GM12878 (cell line): ENCODE measurements around the gene GLT6D1. TPM values are rescaled to one million over a fixed set of nuclear protein-coding genes. Genes with fewer than 3 reads are reported as not detected.
A peak's percentile ranks its signal among the peaks of the same experiment; 100 is the strongest.

Experiments
- ATAC-seq: fragments of 200-7000 bp; cut with Tn5 transposase; 3 replicates; pipeline ENCODE4 v1.9.1; 2020; ENCODE audit warnings: mild to moderate bottlenecking, moderate library complexity
- BruUV-seq: library from RNA; stranded (reverse); fragments of 400-500 nt; replicated peaks from 2 replicates; lab custom pipeline; 2021; lab: Mats Ljungman, UMichigan
- CTCF ChIA-PET: fragments of 300-600 bp; sonication (Branson Sonifier 250); formaldehyde crosslinking; extraction: SDS; loops from one replicate; lab custom pipeline; 2021; ENCODE audit warnings: inconsistent platforms; lab: Yijun Ruan, JAX
- POLR2A ChIA-PET: fragments of 350-600 bp; formaldehyde crosslinking; extraction: SDS; loops from one replicate; lab custom pipeline; 2021; ENCODE audit warnings: inconsistent platforms; lab: Charles Lee
- RAD21 ChIA-PET: fragments of 300-600 bp; sonication (Branson Sonifier 250); formaldehyde crosslinking; loops from one replicate; lab custom pipeline; 2023; ENCODE audit warnings: antibody characterized with exemption; ENCODE audit not compliant: unreplicated experiment; lab: Charles Lee
- SMC1A ChIA-PET: fragments of 300-600 bp; sonication (Branson Sonifier 250); formaldehyde crosslinking; loops from one replicate; lab custom pipeline; 2023; ENCODE audit not compliant: unreplicated experiment, uncharacterized antibody; lab: Charles Lee
- DNase-seq: peaks from one replicate; pipeline ENCODE4 v3.0.0-alpha.2; 2011; ENCODE audit warnings: low read depth, low spot score
- FAIRE-seq: peaks from 3 replicates; lab custom pipeline; 2011; peaks lifted over from hg19 to GRCh38; lab: Jason Lieb, UNC
- H2AFZ ChIP-seq: 2 replicates; pipeline ENCODE4 v1.6.0; 2011; ENCODE audit warnings: low read depth, low read length, control low read depth; ENCODE audit not compliant: control insufficient read depth
- H3K27ac ChIP-seq: 2 replicates; pipeline ENCODE4 v1.5.1; 2011; ENCODE audit warnings: control low read depth; ENCODE audit not compliant: control insufficient read depth, insufficient read depth
- H3K27me3 ChIP-seq, 2 experiments: replicated peaks in 1 of 2; 2 replicates each; pipeline versions ENCODE4 v1.6.0 to v1.6.1; 2011; ENCODE audit warnings: low read length in 1 of 2; ENCODE audit not compliant: control insufficient read depth in 2 of 2, insufficient read depth in 2 of 2
- H3K36me3 ChIP-seq, 2 experiments: 2 replicates each; pipeline ENCODE4 v1.5.1; 2011; ENCODE audit warnings: low read length in 1 of 2; ENCODE audit not compliant: control insufficient read depth in 2 of 2, insufficient read depth in 2 of 2
- H3K4me1 ChIP-seq: 2 replicates; pipeline ENCODE4 v1.6.1; 2011; ENCODE audit warnings: mild to moderate bottlenecking, low read length, moderate library complexity, mixed read lengths; ENCODE audit not compliant: control insufficient read depth, insufficient read depth
- H3K4me2 ChIP-seq: 2 replicates; pipeline ENCODE4 v1.6.0; 2011; ENCODE audit warnings: control low read depth; ENCODE audit not compliant: control insufficient read depth, insufficient read depth
- H3K4me3 ChIP-seq: fragments of 200-600 bp; sonication (generic); 2 replicates; pipeline ENCODE4 v1.5.1; 2016
- H3K79me2 ChIP-seq: 2 replicates; pipeline ENCODE4 v1.6.0; 2011; ENCODE audit warnings: low read length; ENCODE audit not compliant: control insufficient read depth, insufficient read depth
- H3K9ac ChIP-seq: 2 replicates; pipeline ENCODE4 v1.8.0; 2011; ENCODE audit warnings: low read length, control low read depth, mixed read lengths; ENCODE audit not compliant: control insufficient read depth, insufficient read depth
- H3K9me3 ChIP-seq: replicated peaks from 3 replicates; pipeline ENCODE4 v1.5.1; 2011; ENCODE audit warnings: mild to moderate bottlenecking, low read length; ENCODE audit not compliant: control insufficient read depth, insufficient read depth
- H4K20me1 ChIP-seq: 2 replicates; pipeline ENCODE4 v1.6.0; 2011; ENCODE audit not compliant: control insufficient read depth, insufficient read depth
- NR2F1 ChIP-seq: fragments of 450-650 bp; conservative IDR thresholded peaks from 2 replicates; pipeline ENCODE4 v1.6.1; 2017; ENCODE audit warnings: mild to moderate bottlenecking
- RAD21 ChIP-seq: IDR thresholded peaks from 2 replicates; pipeline ENCODE4 v1.6.1; 2011; ENCODE audit warnings: mild to moderate bottlenecking, low read depth, low read length, moderate library complexity; ENCODE audit not compliant: insufficient read depth
- SMC3 ChIP-seq: IDR thresholded peaks from 2 replicates; pipeline ENCODE4 v1.6.1; 2011; ENCODE audit warnings: low read length, improper control_type of control experiment, borderline replicate concordance
- SPI1 ChIP-seq: IDR thresholded peaks from 2 replicates; pipeline ENCODE4 v1.6.1; 2011; ENCODE audit warnings: low read depth, mild to moderate bottlenecking, low read length, moderate library complexity, borderline replicate concordance; ENCODE audit not compliant: insufficient read depth
- SUZ12 ChIP-seq: fragments of 200-600 bp; sonication (generic); IDR thresholded peaks from one replicate; pipeline ENCODE4 v1.6.1; 2018; ENCODE audit warnings: antibody characterized with exemption, mild to moderate bottlenecking; ENCODE audit not compliant: unreplicated experiment
- ZNF24 ChIP-seq: fragments of 450-650 bp; IDR thresholded peaks from 2 replicates; pipeline ENCODE4 v1.6.1; 2017; ENCODE audit warnings: antibody characterized with exemption, mild to moderate bottlenecking
- WGBS: methylation state at CpG from one replicate; pipeline ENCODE4 v1.1.6; 2016; ENCODE audit warnings: low lambda C conversion rate; ENCODE audit not compliant: insufficient replicate concordance, insufficient coverage; ENCODE audit errors: missing lambda C conversion rate; 5-methylcytosine and 5-hydroxymethylcytosine counted together
- in situ Hi-C: fragments of 300-500 bp; cut with MboI; formaldehyde crosslinking; loops from 9 replicates; pipeline ENCODE4 v1.14.3; 2018; ENCODE audit warnings: mixed read lengths
- intact Hi-C: fragments of 100-400 bp; cut with micrococcal nuclease; formaldehyde crosslinking; loops from one replicate; pipeline ENCODE4 v1.14.2; 2022; ENCODE audit not compliant: unreplicated experiment
- polyA plus RNA-seq, 11 experiments: library from polyadenylated mRNA; depleted of rRNA in 4 of 11; unstranded in 6 of 11; stranded (reverse) in 5 of 11; fragments of >200 nt; fragmentation: Nextera tagmentation in 4 of 11; fragmentation: Illumina TruSeq in 1 of 11; extraction: Ambion mirVana in 4 of 11; extraction: Trizol in 1 of 11; gene quantifications; 1 replicate in 1 of 11; 2 replicates in 10 of 11; pipeline versions ENCODE4 v1.2.1 to v1.2.3, GENCODE V29; 2011 to 2016; ENCODE audit warnings: inconsistent platforms in 2 of 11, missing spikeins in 2 of 11, low read depth in 1 of 11
- total RNA-seq, 4 experiments: library from RNA; depleted of rRNA in 3 of 4; stranded (reverse); fragments of >200 nt in 3 of 4; fragmentation: Illumina TruSeq in 1 of 4; extraction: Trizol in 1 of 4; gene quantifications; 2 replicates each; pipeline versions ENCODE4 v1.2.1 to v1.2.3, GENCODE V29; 2013 to 2021
- TF ChIP-seq, protein P1 (sequence below), 3 experiments: IDR thresholded peaks in 2 of 3; conservative IDR thresholded peaks in 1 of 3; 2 replicates each; pipeline ENCODE4 v1.5.1; 2011; ENCODE audit warnings: low read depth in 3 of 3, low read length in 3 of 3, mild to moderate bottlenecking in 3 of 3, control low read depth in 2 of 3, moderate library complexity in 2 of 3, inconsistent platforms in 1 of 3, mixed read lengths in 1 of 3; ENCODE audit not compliant: control insufficient read depth in 2 of 3, insufficient read depth in 1 of 3; ENCODE audit errors: extremely low read depth in 1 of 3

GLT6D1 gene
- total and polyA plus RNA-seq, 10 of the 15 experiments (the other 5 are each of a cell fraction or from before 2014, with no cell fraction given): not detected

GRCh38 chr9:135604437-135605237, 34.7 kb downstream of the GLT6D1 start:
- Histone ChIP-seq H3K4me2 (no peak overlapping the region), H4K20me1 (no peaks in the 10 kb centered on the region), H3K9ac (no peak overlapping the region), H3K27me3 (no peaks in the 10 kb centered on the region; a peak in 1 of 4 replicates), H2AFZ (no peak overlapping the region), H3K9me3 (no peaks in the 10 kb centered on the region), H3K36me3 (no peaks in the 10 kb centered on the region), H3K27ac (no peak overlapping the region), H3K4me1 (no peaks in the 10 kb centered on the region), H3K4me3 (no peak overlapping the region), H3K79me2 (no peaks in the 10 kb centered on the region)
- FAIRE-seq (no peak), DNase-seq (no peak), ATAC-seq (no peak)
- ChIA-PET RAD21 (no interaction called here), POLR2A (no interaction called here), CTCF (interaction anchor here (0.7 kb wide), 1 partner anchor 363 kb away, joined by 5 read pairs; no protein-coding TSS in a partner anchor), SMC1A (no interaction called here)
- intact Hi-C loops: loop anchor here (10.0 kb wide), 1 partner anchor 520 kb away; no protein-coding TSS in a partner anchor
- in situ Hi-C loops: no loop called here
- TF ChIP-seq ZNF24: no peak
- BruUV-seq: no TSS peak
- WGBS: 50% methylated on average over 27 of the region's 31 CpGs

DNA sequence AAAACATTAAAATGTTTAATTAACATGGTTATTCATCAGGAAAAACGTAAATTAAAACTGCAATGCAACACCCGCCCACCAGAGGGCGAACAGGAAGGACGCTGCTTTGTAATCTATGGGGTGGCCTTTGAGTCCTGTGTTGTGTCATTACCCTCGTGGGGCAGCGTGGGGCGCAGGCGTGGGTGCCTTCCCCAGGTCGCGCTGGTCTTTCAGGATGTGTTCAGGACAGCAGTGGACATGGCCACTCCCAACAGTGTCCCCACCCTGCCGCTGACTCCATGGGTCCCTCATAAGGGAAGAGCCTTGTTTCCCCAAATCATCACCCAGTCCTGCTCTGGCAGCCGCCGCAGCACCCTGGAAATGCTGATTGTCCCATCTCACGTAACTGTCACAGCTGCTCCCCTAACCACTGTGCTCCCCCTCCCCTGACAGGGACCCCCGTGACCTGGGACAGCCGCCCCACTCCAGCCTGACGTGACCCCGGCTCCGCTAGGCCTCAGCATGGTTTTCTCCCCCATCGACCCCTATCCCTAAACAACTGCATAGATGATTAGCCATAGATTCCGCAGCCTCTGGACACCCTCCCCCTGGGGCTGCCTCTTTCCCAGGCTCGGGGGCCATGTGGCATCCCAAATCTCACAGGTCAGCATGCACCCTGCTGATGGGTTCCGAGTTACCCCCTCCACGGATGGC, 36.4 kb downstream of the GLT6D1 start:
- H3K9ac ChIP-seq: no peak overlapping the region
- H3K79me2 ChIP-seq: no peaks in the 10 kb centered on the region
- BruUV-seq: no TSS peak
- peak; percentile 54 for FAIRE-seq
- no peak overlapping the region for H3K4me2 ChIP-seq
- H3K27ac ChIP-seq: no peak overlapping the region
- TF ChIP-seq, protein P1, sequence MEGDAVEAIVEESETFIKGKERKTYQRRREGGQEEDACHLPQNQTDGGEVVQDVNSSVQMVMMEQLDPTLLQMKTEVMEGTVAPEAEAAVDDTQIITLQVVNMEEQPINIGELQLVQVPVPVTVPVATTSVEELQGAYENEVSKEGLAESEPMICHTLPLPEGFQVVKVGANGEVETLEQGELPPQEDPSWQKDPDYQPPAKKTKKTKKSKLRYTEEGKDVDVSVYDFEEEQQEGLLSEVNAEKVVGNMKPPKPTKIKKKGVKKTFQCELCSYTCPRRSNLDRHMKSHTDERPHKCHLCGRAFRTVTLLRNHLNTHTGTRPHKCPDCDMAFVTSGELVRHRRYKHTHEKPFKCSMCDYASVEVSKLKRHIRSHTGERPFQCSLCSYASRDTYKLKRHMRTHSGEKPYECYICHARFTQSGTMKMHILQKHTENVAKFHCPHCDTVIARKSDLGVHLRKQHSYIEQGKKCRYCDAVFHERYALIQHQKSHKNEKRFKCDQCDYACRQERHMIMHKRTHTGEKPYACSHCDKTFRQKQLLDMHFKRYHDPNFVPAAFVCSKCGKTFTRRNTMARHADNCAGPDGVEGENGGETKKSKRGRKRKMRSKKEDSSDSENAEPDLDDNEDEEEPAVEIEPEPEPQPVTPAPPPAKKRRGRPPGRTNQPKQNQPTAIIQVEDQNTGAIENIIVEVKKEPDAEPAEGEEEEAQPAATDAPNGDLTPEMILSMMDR (IDR thresholded peaks at IDR 0.05 in 2 of 3, conservative IDR thresholded peaks at IDR 0.05 in 1 of 3; ENCODE audit: control insufficient read depth in 2 of 3, extremely low read depth in 1 of 3, insufficient read depth in 1 of 3, low read depth in 3 of 3, low read length in 3 of 3): peak; percentile 59 to 71 (median 68)
- TF ChIP-seq RAD21 (peak; percentile 33; the same call in 1 of the 2 replicates), SMC3 (peak; percentile 15; the same call in 1 of the 2 replicates), SUZ12 (no peak), SPI1 (no peak), NR2F1 (no peak)
- SMC1A ChIA-PET: no interaction called here
- RAD21 ChIA-PET: interaction anchor here (0.7 kb wide), 1 partner anchor 393 kb away, joined by 3 read pairs; no protein-coding TSS in a partner anchor
- H3K4me3 ChIP-seq: no peak overlapping the region
- no peak overlapping the region for H2AFZ ChIP-seq
- 32% methylated on average over 23 of the region's 24 CpGs for WGBS
- no peaks in the 10 kb centered on the region for H3K9me3 ChIP-seq
- no peaks in the 10 kb centered on the region; a peak in 1 of 4 replicates for H3K27me3 ChIP-seq
- no peaks in the 10 kb centered on the region for H3K36me3 ChIP-seq
- peak; percentile 78 for ATAC-seq
- POLR2A ChIA-PET: no interaction called here
- no peaks in the 10 kb centered on the region for H4K20me1 ChIP-seq
- intact Hi-C loops: loop anchor here (10.0 kb wide), 1 partner anchor 522 kb away; no protein-coding TSS in a partner anchor
- H3K4me1 ChIP-seq: no peaks in the 10 kb centered on the region
- CTCF ChIA-PET: interaction anchor here (0.6 to 1.0 kb wide), 3 partner anchors 21 to 260 kb away, joined by 3 to 4 read pairs (median 3); no protein-coding TSS in a partner anchor
- in situ Hi-C loops: no loop called here
- no peak for DNase-seq
